Karpas-422 (cell line): Measurements from ENCODE around the gene SLC43A2. TPM values are rescaled to one million over a fixed set of nuclear protein-coding genes. Genes with fewer than 3 reads are reported as not detected.
A peak's percentile ranks its signal among the peaks of the same experiment; 100 is the strongest.

ENCODE experiments used
- DNase-seq: peaks from one replicate; pipeline ENCODE4 v3.0.0-alpha.2; 2015
- H2AFZ ChIP-seq: fragments of 200-600 bp; sonication (generic); 2 replicates; pipeline ENCODE4 v1.6.1; 2014; ENCODE audit warnings: antibody characterized with exemption, low read length, mixed read lengths
- H3K27ac ChIP-seq: fragments of 200-600 bp; sonication (generic); 2 replicates; pipeline ENCODE4 v1.5.1; 2014; ENCODE audit warnings: mild to moderate bottlenecking, low read length, moderate library complexity
- H3K27me3 ChIP-seq: fragments of 200-600 bp; sonication (generic); 2 replicates; pipeline ENCODE4 v1.6.1; 2014; ENCODE audit warnings: low read length, mixed read lengths
- H3K36me3 ChIP-seq: fragments of 200-600 bp; sonication (generic); 2 replicates; pipeline ENCODE4 v1.6.1; 2014; ENCODE audit warnings: low read length, mixed read lengths; ENCODE audit not compliant: insufficient read depth
- H3K4me1 ChIP-seq: fragments of 200-600 bp; sonication (generic); 2 replicates; pipeline ENCODE4 v1.6.1; 2014; ENCODE audit warnings: mild to moderate bottlenecking, low read length, mixed read lengths
- H3K4me2 ChIP-seq: fragments of 200-600 bp; sonication (generic); 2 replicates; pipeline ENCODE4 v1.6.1; 2014; ENCODE audit warnings: low read length, low read depth, mild to moderate bottlenecking; ENCODE audit not compliant: poor library complexity, severe bottlenecking
- H3K4me3 ChIP-seq: fragments of 200-600 bp; sonication (generic); 2 replicates; pipeline ENCODE4 v1.5.1; 2014; ENCODE audit warnings: mild to moderate bottlenecking, antibody characterized with exemption, low read length, mixed read lengths
- H3K79me2 ChIP-seq: fragments of 200-600 bp; sonication (generic); 2 replicates; pipeline ENCODE4 v1.6.1; 2014; ENCODE audit warnings: mild to moderate bottlenecking, low read length, mixed read lengths
- H3K9ac ChIP-seq: fragments of 200-600 bp; sonication (generic); 2 replicates; pipeline ENCODE4 v1.6.0; 2014; ENCODE audit warnings: low read length
- H3K9me2 ChIP-seq: fragments of 200-600 bp; sonication (generic), shearing (Covaris generic); replicated peaks from 2 replicates; pipeline ENCODE4 v1.6.0; 2014; ENCODE audit warnings: mild to moderate bottlenecking, low read length, moderate library complexity; ENCODE audit not compliant: insufficient read depth
- H3K9me3 ChIP-seq: fragments of 300-700, 200-600 bp; sonication (generic); 2 replicates; pipeline ENCODE4 v1.6.1; 2014; ENCODE audit warnings: low read length, mixed read lengths
- H4K20me1 ChIP-seq: fragments of 200-600 bp; sonication (generic); 2 replicates; pipeline ENCODE4 v1.6.1; 2014; ENCODE audit warnings: mild to moderate bottlenecking, antibody characterized with exemption, low read length, low read depth; ENCODE audit not compliant: insufficient read depth
- total RNA-seq: library from RNA; depleted of rRNA; stranded (reverse); fragments of >200 nt; shearing (Covaris generic); gene quantifications from 2 replicates; pipeline ENCODE4 v1.2.3, GENCODE V29; 2014; ENCODE audit warnings: low replicate concordance

The SLC43A2 gene
- total RNA-seq, 1 experiment from 2014 or later = 10.0 TPM

DNA sequence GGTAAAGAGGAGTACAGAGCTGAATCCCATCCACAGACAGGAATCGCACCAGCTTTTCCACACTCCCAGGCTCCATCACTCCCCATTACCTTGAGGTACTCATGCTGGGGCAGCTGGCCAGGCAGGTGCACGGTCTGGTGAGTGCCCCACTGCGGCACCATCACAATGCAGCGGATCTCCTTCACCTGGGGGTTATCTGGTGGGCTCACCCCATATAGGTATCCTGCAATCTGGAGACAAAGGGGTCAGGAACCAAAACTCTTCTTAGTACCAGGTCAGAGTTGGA lies 22.9 kb upstream of the SLC43A2 start:
- H3K4me1 ChIP-seq = peaks cover 22% of the 10 kb centered on the region
- H3K4me2 ChIP-seq = no peak overlapping the region
- H4K20me1 ChIP-seq = peaks cover 5% of the 10 kb centered on the region; the same call in 1 of the 2 replicates
- H3K9me3 ChIP-seq = no peaks in the 10 kb centered on the region
- peaks cover 42% of the 10 kb centered on the region for H3K36me3 ChIP-seq
- H3K4me3 ChIP-seq = no peak overlapping the region
- no peak overlapping the region for H3K27ac ChIP-seq
- no peak overlapping the region for H3K9ac ChIP-seq
- no peaks in the 10 kb centered on the region for H3K9me2 ChIP-seq
- no peak for DNase-seq
- H2AFZ ChIP-seq = no peak overlapping the region
- no peaks in the 10 kb centered on the region for H3K27me3 ChIP-seq
- no peaks in the 10 kb centered on the region for H3K79me2 ChIP-seq

DNA sequence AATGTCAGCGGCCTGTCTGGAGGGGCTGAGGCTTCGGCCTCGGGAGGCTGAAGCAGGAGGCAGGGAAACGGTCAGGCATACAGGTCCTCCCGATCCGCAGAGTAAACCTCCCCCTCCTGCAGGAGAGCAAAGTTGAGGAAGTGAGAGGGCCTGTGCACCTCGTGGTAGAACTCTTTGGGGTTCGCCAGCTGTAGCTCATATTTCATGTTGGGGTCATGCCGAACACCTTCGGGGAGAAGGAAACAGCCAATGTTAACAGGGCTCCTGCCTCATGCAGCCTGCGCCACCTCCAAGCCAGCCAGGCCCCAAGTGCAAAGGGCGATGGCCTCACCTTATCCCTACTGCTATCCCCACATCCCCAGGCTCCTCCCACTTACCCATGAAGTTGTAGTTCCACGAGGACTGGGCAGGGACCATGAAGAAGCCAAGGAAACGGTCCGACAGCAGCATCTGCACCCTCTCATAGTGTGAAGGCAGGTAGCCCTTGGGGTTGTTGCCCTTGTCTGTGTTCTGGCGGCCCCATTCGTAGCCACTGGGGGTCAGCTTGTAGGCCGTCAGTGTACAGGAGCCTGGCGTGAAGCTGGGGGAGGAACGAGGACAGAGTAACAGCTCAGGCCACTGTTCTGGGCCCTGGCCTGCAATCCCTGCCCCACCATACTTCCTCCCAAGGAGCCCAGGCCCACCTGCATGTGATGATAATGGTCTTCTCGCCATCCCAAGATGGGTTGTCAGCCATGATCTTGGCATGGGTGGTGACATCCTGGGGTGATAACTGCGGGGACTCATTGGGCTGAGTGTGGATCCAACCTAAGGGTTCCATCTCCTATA lies 22.3 kb upstream of the SLC43A2 start:
- Histone ChIP-seq H2AFZ (no peak overlapping the region), H3K9me2 (no peaks in the 10 kb centered on the region), H4K20me1 (peaks cover 5% of the 10 kb centered on the region; the same call in 1 of the 2 replicates), H3K79me2 (no peaks in the 10 kb centered on the region), H3K27ac (no peak overlapping the region), H3K9ac (no peak overlapping the region), H3K4me3 (no peak overlapping the region), H3K4me2 (no peak overlapping the region), H3K36me3 (peaks cover 37% of the 10 kb centered on the region), H3K27me3 (no peaks in the 10 kb centered on the region), H3K9me3 (no peaks in the 10 kb centered on the region), H3K4me1 (peaks cover 22% of the 10 kb centered on the region)
- DNase-seq = no peak

GRCh38 chr17:1649844-1650501 lies 21.3 kb upstream of the SLC43A2 start, which contains the start of gene RILP:
Gene RILP, minus strand, starts transcription at chr17:1649866. Its CDS starts 62 bp downstream, at chr17:1649804.
- H3K27me3 ChIP-seq = no peaks in the 10 kb centered on the region
- peak within 1 kb of the TSS; percentile 66 for H3K9ac ChIP-seq
- H3K27ac ChIP-seq = 0 out of 2 replicates have a peak within 1 kb of the TSS, but pooled peaks have one; percentile 26
- H3K79me2 ChIP-seq = no peaks in the 10 kb centered on the region
- H3K4me1 ChIP-seq = peaks cover 22% of the 10 kb centered on the region
- peak; percentile 56 for DNase-seq
- peak within 1 kb of the TSS; percentile 63 for H3K4me3 ChIP-seq
- no peaks in the 10 kb centered on the region for H3K9me3 ChIP-seq
- H3K9me2 ChIP-seq = no peaks in the 10 kb centered on the region
- H3K36me3 ChIP-seq = peaks cover 32% of the 10 kb centered on the region
- H3K4me2 ChIP-seq = peak within 1 kb of the TSS; percentile 88
- no peak within 1 kb of the TSS for H2AFZ ChIP-seq
- H4K20me1 ChIP-seq = peaks cover 5% of the 10 kb centered on the region; the same call in 1 of the 2 replicates

DNA sequence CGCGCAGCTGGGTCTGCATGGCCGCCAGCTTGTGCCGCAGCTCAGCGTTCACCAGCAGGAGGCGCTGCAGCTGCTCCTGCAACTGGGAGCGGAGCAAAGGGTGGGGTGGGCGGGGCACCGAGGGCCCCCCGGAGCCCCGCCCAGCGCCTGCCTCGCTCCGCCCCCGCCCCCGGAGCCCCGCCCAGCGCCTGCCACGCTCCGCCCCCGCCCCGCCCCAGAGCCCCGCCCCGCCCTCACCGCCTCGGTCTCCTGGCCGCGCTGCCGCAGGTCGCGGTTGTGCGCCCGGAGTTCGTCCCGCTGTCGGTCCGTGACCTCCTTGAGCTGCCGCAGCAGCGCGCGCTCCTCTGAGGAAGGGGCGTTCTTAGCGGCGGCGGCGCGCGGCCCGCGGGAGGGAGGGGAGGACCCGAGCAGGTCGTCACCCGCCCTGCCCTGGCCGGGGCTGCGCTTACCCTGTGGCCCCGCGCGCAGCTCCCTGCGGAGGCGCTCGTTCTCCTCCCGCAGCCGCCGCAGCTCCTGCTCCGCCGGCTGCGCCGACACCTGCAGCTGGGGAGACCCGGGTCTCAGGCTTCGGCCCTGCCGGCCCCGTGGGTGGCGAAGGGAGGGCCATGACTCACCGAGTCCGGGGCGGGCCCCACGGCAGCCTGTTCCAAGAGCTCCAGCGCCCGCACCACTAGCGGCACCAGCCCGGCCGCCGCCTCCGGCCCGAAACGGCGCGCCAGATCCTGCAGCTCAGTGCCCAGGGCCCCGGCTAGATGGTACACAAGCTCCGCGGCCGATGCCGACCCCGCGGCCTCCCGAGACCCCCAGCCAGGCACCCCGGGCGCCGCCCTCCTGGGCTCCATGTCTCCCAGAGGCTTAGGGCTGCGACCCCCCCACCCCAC lies 20.6 kb upstream of the SLC43A2 start:
- no peaks in the 10 kb centered on the region for H3K79me2 ChIP-seq
- H3K9me3 ChIP-seq = no peaks in the 10 kb centered on the region
- peak; percentile 97 for DNase-seq
- H3K9ac ChIP-seq = peak overlapping the region; percentile 66
- no peak overlapping the region for H2AFZ ChIP-seq
- 0 out of 2 replicates have a peak overlapping the region, but pooled peaks have one; percentile 26 for H3K27ac ChIP-seq
- H3K4me2 ChIP-seq = peak overlapping the region; percentile 88
- peaks cover 27% of the 10 kb centered on the region for H3K36me3 ChIP-seq
- peaks cover 5% of the 10 kb centered on the region; the same call in 1 of the 2 replicates for H4K20me1 ChIP-seq
- no peaks in the 10 kb centered on the region for H3K27me3 ChIP-seq
- no peaks in the 10 kb centered on the region for H3K9me2 ChIP-seq
- H3K4me1 ChIP-seq = peaks cover 22% of the 10 kb centered on the region
- H3K4me3 ChIP-seq = peak overlapping the region; percentile 63

DNA sequence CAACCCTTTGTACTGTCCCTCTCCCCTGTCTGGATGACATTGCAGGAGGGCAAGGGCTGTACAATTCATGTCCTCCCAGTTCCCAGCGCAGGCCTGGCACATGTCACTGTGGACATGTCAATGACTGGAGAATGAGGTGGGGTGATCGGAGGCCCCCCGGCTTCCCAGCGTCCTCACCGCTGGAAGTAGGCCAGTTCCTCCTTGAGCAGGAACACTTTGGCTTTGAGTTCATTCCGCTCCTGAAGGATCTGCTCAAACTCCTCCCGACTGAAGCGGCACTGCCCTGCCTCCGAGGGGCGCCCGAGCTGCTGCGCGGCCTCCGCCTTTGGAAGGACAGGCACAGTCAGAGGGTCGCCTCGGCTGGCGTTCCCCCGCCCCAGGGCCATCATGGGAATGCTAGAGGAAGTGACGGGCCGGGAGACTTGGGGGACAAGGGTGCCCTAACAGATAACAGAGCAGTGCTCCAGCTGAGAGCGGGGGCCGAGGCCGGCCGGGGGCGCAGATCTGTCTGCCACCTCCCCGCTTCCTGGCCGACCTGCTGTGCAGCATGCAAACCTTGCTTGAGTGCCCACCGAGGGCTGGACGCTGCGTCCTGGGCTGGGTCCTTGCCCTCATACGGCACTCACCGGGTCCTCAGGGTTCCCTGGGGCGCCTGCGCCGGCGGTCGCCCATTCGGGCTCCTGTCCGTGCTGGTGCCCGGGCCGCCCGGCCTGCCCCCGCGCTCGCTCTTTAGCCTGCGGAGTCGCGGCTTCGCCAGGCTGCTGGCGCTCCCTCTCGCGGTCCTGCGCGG lies 19.7 kb upstream of the SLC43A2 start:
- Histone ChIP-seq H3K4me1 (peaks cover 22% of the 10 kb centered on the region), H3K9ac (peak overlapping the region; percentile 65), H3K9me2 (no peaks in the 10 kb centered on the region), H3K79me2 (no peaks in the 10 kb centered on the region), H4K20me1 (peaks cover 5% of the 10 kb centered on the region; the same call in 1 of the 2 replicates), H3K9me3 (no peaks in the 10 kb centered on the region), H3K27ac (no peak overlapping the region), H3K36me3 (peaks cover 20% of the 10 kb centered on the region), H3K4me3 (peak overlapping the region; percentile 56; the same call in 1 of the 2 replicates), H3K27me3 (no peaks in the 10 kb centered on the region), H2AFZ (no peak overlapping the region), H3K4me2 (peak overlapping the region; percentile 73)
- peak; percentile 44 for DNase-seq

DNA sequence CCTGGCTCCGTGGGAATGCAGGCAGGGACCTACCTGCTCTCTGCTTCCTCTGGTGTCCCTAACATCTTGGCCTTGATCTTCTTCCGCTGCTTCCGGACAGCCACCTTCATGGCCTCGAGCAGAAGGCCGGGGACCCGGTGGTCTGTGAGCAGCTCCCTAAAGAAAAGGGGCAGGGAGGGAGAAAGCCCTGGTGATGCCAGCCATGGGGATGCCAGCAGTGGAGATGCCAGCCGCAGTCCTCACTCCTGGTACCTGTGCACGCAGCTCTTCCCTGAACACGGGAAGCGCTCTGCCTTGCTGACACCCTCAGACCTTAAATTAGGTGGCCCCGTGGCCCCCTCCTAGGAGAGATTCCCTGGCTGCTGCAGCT lies 19.2 kb upstream of the SLC43A2 start:
- no peaks in the 10 kb centered on the region for H3K9me2 ChIP-seq
- peaks cover 5% of the 10 kb centered on the region; the same call in 1 of the 2 replicates for H4K20me1 ChIP-seq
- peaks cover 22% of the 10 kb centered on the region for H3K4me1 ChIP-seq
- H3K4me2 ChIP-seq = no peak overlapping the region
- no peak overlapping the region for H3K27ac ChIP-seq
- H3K79me2 ChIP-seq = no peaks in the 10 kb centered on the region
- no peak overlapping the region for H3K9ac ChIP-seq
- no peaks in the 10 kb centered on the region for H3K27me3 ChIP-seq
- H3K4me3 ChIP-seq = no peak overlapping the region
- peaks cover 15% of the 10 kb centered on the region for H3K36me3 ChIP-seq
- no peak overlapping the region for H2AFZ ChIP-seq
- no peaks in the 10 kb centered on the region for H3K9me3 ChIP-seq
- no peak for DNase-seq

DNA sequence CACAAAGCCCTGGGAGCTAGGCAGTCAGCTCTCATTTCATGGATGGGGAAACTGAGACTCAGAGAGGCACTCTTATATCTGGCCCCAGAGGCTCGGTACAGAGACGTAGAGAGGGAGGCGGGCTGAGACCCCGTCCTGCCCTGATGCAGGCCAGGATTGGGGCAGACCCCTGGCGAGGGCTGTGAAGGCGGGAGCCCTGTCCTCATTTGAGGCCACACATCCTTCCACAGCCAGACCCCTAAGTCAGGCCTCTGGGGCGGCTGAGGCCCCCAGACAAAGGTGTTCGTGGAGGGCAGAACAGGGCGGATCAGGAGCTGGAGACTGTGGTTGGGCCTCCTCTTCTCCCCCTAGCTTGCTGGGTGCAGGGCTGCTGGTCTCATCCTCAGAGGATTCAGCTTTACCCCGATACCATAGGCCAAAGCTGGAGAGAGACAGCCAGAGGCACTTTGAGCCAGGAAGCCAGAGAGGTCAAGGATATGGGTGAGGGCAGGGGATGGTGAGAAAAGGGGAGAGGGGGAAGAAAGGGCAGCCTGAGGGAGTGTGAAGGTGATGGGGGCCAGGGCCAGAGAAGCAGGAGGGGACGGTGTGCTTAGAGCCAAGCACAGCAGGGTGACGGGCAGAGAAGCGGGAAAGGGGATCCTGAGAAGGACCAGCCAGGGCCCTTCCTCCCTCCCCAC lies 17.7 kb upstream of the SLC43A2 start:
- Histone ChIP-seq H3K9me2 (no peaks in the 10 kb centered on the region), H3K9ac (no peak overlapping the region), H4K20me1 (peaks cover 5% of the 10 kb centered on the region; the same call in 1 of the 2 replicates), H3K27ac (no peak overlapping the region), H3K4me1 (peaks cover 22% of the 10 kb centered on the region), H3K9me3 (no peaks in the 10 kb centered on the region), H3K4me2 (no peak overlapping the region), H3K79me2 (no peaks in the 10 kb centered on the region), H3K27me3 (no peaks in the 10 kb centered on the region), H3K36me3 (peaks cover 11% of the 10 kb centered on the region), H2AFZ (no peak overlapping the region), H3K4me3 (no peak overlapping the region)
- DNase-seq = no peak
